H9 (cell line): ENCODE measurements around the gene PPP1CA. TPM values are rescaled to one million over a fixed set of nuclear protein-coding genes. Genes with fewer than 3 reads are reported as not detected.

ENCODE experiments used
- DNase-seq: peaks from one replicate; pipeline ENCODE4 v3.0.0-alpha.2; 2017
- H2AFZ ChIP-seq: one replicate; pipeline ENCODE4 v1.6.1; 2013; ENCODE audit warnings: mild to moderate bottlenecking, low read length, control low read depth, moderate library complexity
- H2AK5ac ChIP-seq: 2 replicates; pipeline ENCODE4 v1.6.1; 2013; ENCODE audit warnings: low read length, control low read depth, mixed read lengths; ENCODE audit not compliant: insufficient read length
- H2BK120ac ChIP-seq: one replicate; pipeline ENCODE4 v1.6.1; 2013; ENCODE audit warnings: low read depth, mild to moderate bottlenecking, low read length, control low read depth, inconsistent platforms; ENCODE audit not compliant: poor library complexity, severe bottlenecking
- H2BK12ac ChIP-seq: 2 replicates; pipeline ENCODE4 v1.6.1; 2013; ENCODE audit warnings: low read length, control low read depth, mixed read lengths, low read depth; ENCODE audit not compliant: insufficient read length
- H2BK15ac ChIP-seq: 2 replicates; pipeline ENCODE4 v1.6.1; 2013; ENCODE audit warnings: low read depth, low read length, control low read depth
- H2BK20ac ChIP-seq: one replicate; pipeline ENCODE4 v1.6.1; 2013; ENCODE audit warnings: low read depth, mild to moderate bottlenecking, low read length, control low read depth, inconsistent platforms; ENCODE audit not compliant: poor library complexity, severe bottlenecking
- H2BK5ac ChIP-seq: 2 replicates; pipeline ENCODE4 v1.6.1; 2013; ENCODE audit warnings: low read length, control low read depth, mixed read lengths; ENCODE audit not compliant: insufficient read length
- H3K14ac ChIP-seq: 2 replicates; pipeline ENCODE4 v1.6.1; 2013; ENCODE audit warnings: low read length, control low read depth; ENCODE audit not compliant: insufficient read depth
- H3K18ac ChIP-seq: 2 replicates; pipeline ENCODE4 v1.6.1; 2013; ENCODE audit warnings: low read depth, mild to moderate bottlenecking, mixed read lengths, low read length, control low read depth; ENCODE audit not compliant: insufficient read length
- H3K23ac ChIP-seq: 2 replicates; pipeline ENCODE4 v1.6.1; 2013; ENCODE audit warnings: low read length, control low read depth, mixed read lengths, low read depth; ENCODE audit not compliant: insufficient read length
- H3K23me2 ChIP-seq: 2 replicates; pipeline ENCODE4 v1.6.1; 2013; ENCODE audit warnings: low read depth, mild to moderate bottlenecking, mixed read lengths, low read length, control low read depth; ENCODE audit not compliant: insufficient read length, poor library complexity, severe bottlenecking
- H3K27ac ChIP-seq: 2 replicates; pipeline ENCODE4 v1.5.1; 2013; ENCODE audit warnings: low read length, control low read depth, mixed read lengths, low read depth; ENCODE audit not compliant: insufficient read length
- H3K27me3 ChIP-seq: 2 replicates; pipeline ENCODE4 v1.6.1; 2013; ENCODE audit warnings: low read length, control low read depth, inconsistent platforms; ENCODE audit not compliant: insufficient read depth
- H3K4ac ChIP-seq: 2 replicates; pipeline ENCODE4 v1.6.1; 2013; ENCODE audit warnings: low read depth, mild to moderate bottlenecking, control low read depth, inconsistent platforms, low read length, moderate library complexity
- H3K4me1 ChIP-seq: 2 replicates; pipeline ENCODE4 v1.6.1; 2013; ENCODE audit warnings: low read length, control low read depth, inconsistent platforms; ENCODE audit not compliant: insufficient read depth
- H3K4me2 ChIP-seq: 2 replicates; pipeline ENCODE4 v1.6.1; 2013; ENCODE audit warnings: low read length, control low read depth, mixed read lengths; ENCODE audit not compliant: insufficient read length, insufficient read depth
- H3K56ac ChIP-seq: 2 replicates; pipeline ENCODE4 v1.6.1; 2013; ENCODE audit warnings: low read depth, mild to moderate bottlenecking, mixed read lengths, low read length, control low read depth; ENCODE audit not compliant: insufficient read length
- H3K79me1 ChIP-seq: 2 replicates; pipeline ENCODE4 v1.6.1; 2013; ENCODE audit warnings: low read depth, mild to moderate bottlenecking, moderate library complexity, low read length, control low read depth, inconsistent platforms; ENCODE audit not compliant: insufficient read depth, poor library complexity, severe bottlenecking
- H3K79me2 ChIP-seq: 2 replicates; pipeline ENCODE4 v1.6.1; 2013; ENCODE audit warnings: low read length, control low read depth, inconsistent platforms; ENCODE audit not compliant: insufficient read depth
- H3K9ac ChIP-seq: 2 replicates; pipeline ENCODE4 v1.6.1; 2013; ENCODE audit warnings: low read length, control low read depth, mixed read lengths; ENCODE audit not compliant: insufficient read length; ENCODE audit errors: extremely low read depth
- H3K9me3 ChIP-seq: one replicate; pipeline ENCODE4 v1.6.1; 2013; ENCODE audit warnings: low read depth, low read length, inconsistent platforms; ENCODE audit not compliant: control insufficient read depth
- H3T11ph ChIP-seq: one replicate; pipeline ENCODE4 v1.6.1; 2013; ENCODE audit warnings: mild to moderate bottlenecking, low read length, control low read depth, inconsistent platforms
- H4K20me1 ChIP-seq: one replicate; pipeline ENCODE4 v1.6.1; 2013; ENCODE audit not compliant: control insufficient read depth, insufficient read length, insufficient read depth
- H4K5ac ChIP-seq: 2 replicates; pipeline ENCODE4 v1.6.1; 2013; ENCODE audit warnings: low read depth, mild to moderate bottlenecking, mixed read lengths, low read length, control low read depth; ENCODE audit not compliant: insufficient read length
- H4K8ac ChIP-seq: replicated peaks from 2 replicates; pipeline ENCODE4 v1.6.1; 2013; ENCODE audit warnings: low read length, control low read depth, mixed read lengths, low read depth; ENCODE audit not compliant: insufficient read length
- H4K91ac ChIP-seq: 2 replicates; pipeline ENCODE4 v1.6.1; 2013; ENCODE audit warnings: low read depth, mild to moderate bottlenecking, moderate library complexity, mixed read lengths, low read length, control low read depth; ENCODE audit not compliant: insufficient read length
- H3K27ac Mint-ChIP-seq, 3 experiments: 2 replicates in 2 of 3; 3 replicates in 1 of 3; pipeline ENCODE4 v1.8.0; 2020 to 2021; ENCODE audit warnings: mixed read lengths in 3 of 3, mild to moderate bottlenecking in 1 of 3, moderate library complexity in 1 of 3
- H3K27me3 Mint-ChIP-seq: 2 replicates; pipeline ENCODE4 v1.8.0; 2021; ENCODE audit warnings: low read depth, mild to moderate bottlenecking, moderate library complexity, mixed read lengths
- H3K36me3 Mint-ChIP-seq, 3 experiments: 2 replicates in 2 of 3; 3 replicates in 1 of 3; pipeline ENCODE4 v1.8.0; 2020 to 2021; ENCODE audit warnings: low read depth in 3 of 3, mixed read lengths in 3 of 3; ENCODE audit not compliant: insufficient read depth in 1 of 3
- H3K4me1 Mint-ChIP-seq, 2 experiments: 2 replicates each; pipeline ENCODE4 v1.8.0; 2020; ENCODE audit warnings: mixed read lengths in 2 of 2
- H3K4me3 Mint-ChIP-seq, 2 experiments: 2 replicates in 1 of 2; 3 replicates in 1 of 2; pipeline ENCODE4 v1.8.0; 2020 to 2021; ENCODE audit warnings: mild to moderate bottlenecking in 2 of 2, mixed read lengths in 2 of 2, moderate library complexity in 1 of 2
- H3K9me3 Mint-ChIP-seq, 2 experiments: 2 replicates in 1 of 2; 3 replicates in 1 of 2; pipeline ENCODE4 v1.8.0; 2020; ENCODE audit warnings: mild to moderate bottlenecking in 2 of 2, mixed read lengths in 2 of 2, moderate library complexity in 1 of 2
- WGBS: extraction: QIAGEN DNeasy Blood & Tissue Kit; methylation state at CpG from one replicate; pipeline ENCODE4 v1.1.7; 2013; ENCODE audit warnings: missing lambda C conversion rate, low lambda C conversion rate, mixed read lengths; ENCODE audit not compliant: insufficient read length; ENCODE audit errors: extremely low coverage; 5-methylcytosine and 5-hydroxymethylcytosine counted together
- total RNA-seq: library from RNA; stranded (reverse); gene quantifications from 2 replicates; pipeline ENCODE4 v1.2.1, GENCODE V29; 2021
- TF ChIP-seq, protein P1 (sequence below): fragments of 200-600 bp; sonication (generic); conservative IDR thresholded peaks from 3 replicates; pipeline ENCODE4 v1.8.0; 2021; ENCODE audit warnings: antibody characterized with exemption, mild to moderate bottlenecking

Gene PPP1CA
- total RNA-seq, 1 experiment from 2014 or later: 205 TPM

GRCh38 chr11:67364169-67364568, 37.5 kb downstream of the PPP1CA start:
- Histone ChIP-seq H3K27ac (no peak overlapping the region), H3K18ac (no peak overlapping the region), H3K23ac (no peak overlapping the region), H3K4ac (no peak overlapping the region), H4K5ac (no peak overlapping the region), H4K20me1 (peaks cover 3% of the 10 kb centered on the region), H3K4me1 (no peaks in the 10 kb centered on the region), H3K56ac (no peak overlapping the region), H3T11ph (no peak overlapping the region), H3K4me2 (no peak overlapping the region), H2BK120ac (no peak overlapping the region), H4K91ac (no peak overlapping the region), H3K9ac (no peak overlapping the region), H3K14ac (no peak overlapping the region), H3K79me1 (no peaks in the 10 kb centered on the region), H4K8ac (no peak overlapping the region), H2AK5ac (no peak overlapping the region), H3K9me3 (no peaks in the 10 kb centered on the region), H3K23me2 (peaks cover 3% of the 10 kb centered on the region), H3K27me3 (no peaks in the 10 kb centered on the region; the same call in 1 of the 2 replicates), H3K79me2 (no peaks in the 10 kb centered on the region), H2AFZ (no peak overlapping the region), H2BK20ac (no peak overlapping the region), H2BK15ac (no peak overlapping the region), H2BK12ac (no peak overlapping the region), H2BK5ac (no peak overlapping the region)
- DNase-seq: no peak
- Mint-ChIP-seq H3K27me3 (peaks cover 58% of the 10 kb centered on the region), H3K9me3 (no peaks in the 10 kb centered on the region), H3K4me1 (peaks cover 12% of the 10 kb centered on the region in 2 experiments), H3K27ac (no peak overlapping the region), H3K36me3 (no peaks in the 10 kb centered on the region), H3K4me3 (no peak overlapping the region)
- TF ChIP-seq, protein P1, sequence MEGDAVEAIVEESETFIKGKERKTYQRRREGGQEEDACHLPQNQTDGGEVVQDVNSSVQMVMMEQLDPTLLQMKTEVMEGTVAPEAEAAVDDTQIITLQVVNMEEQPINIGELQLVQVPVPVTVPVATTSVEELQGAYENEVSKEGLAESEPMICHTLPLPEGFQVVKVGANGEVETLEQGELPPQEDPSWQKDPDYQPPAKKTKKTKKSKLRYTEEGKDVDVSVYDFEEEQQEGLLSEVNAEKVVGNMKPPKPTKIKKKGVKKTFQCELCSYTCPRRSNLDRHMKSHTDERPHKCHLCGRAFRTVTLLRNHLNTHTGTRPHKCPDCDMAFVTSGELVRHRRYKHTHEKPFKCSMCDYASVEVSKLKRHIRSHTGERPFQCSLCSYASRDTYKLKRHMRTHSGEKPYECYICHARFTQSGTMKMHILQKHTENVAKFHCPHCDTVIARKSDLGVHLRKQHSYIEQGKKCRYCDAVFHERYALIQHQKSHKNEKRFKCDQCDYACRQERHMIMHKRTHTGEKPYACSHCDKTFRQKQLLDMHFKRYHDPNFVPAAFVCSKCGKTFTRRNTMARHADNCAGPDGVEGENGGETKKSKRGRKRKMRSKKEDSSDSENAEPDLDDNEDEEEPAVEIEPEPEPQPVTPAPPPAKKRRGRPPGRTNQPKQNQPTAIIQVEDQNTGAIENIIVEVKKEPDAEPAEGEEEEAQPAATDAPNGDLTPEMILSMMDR: no peak
- no CpG with 5 or more reads among the region's 3 CpGs for WGBS
